GM19193 (cell line): ENCODE results near the gene ADK.

ENCODE experiments used
- POLR2A ChIP-seq: IDR thresholded peaks from 4 replicates; pipeline ENCODE4 v1.6.1; 2011; ENCODE audit not compliant: insufficient read depth, insufficient read length; ENCODE audit errors: extremely low read depth

ADK gene

GRCh38 chr10:74640134-74640921, 489.3 kb downstream of the ADK start:
- TF ChIP-seq POLR2A = no peak

GRCh38 chr10:74641659-74642058, 490.6 kb downstream of the ADK start:
- no peak for TF ChIP-seq POLR2A

GRCh38 chr10:74642901-74643595, 492.0 kb downstream of the ADK start:
- no peak for TF ChIP-seq POLR2A

GRCh38 chr10:74643596-74643975, 492.6 kb downstream of the ADK start:
- TF ChIP-seq POLR2A = no peak

- no peak for TF ChIP-seq POLR2A
Measured at GRCh38 chr10:74644738-74645137, 493.7 kb downstream of the ADK start.

- TF ChIP-seq POLR2A = no peak
Measured at GRCh38 chr10:74645692-74646091, 494.7 kb downstream of the ADK start.

GRCh38 chr10:74650613-74651012, 499.6 kb downstream of the ADK start:
- no peak for TF ChIP-seq POLR2A

- no peak for TF ChIP-seq POLR2A
Measured at GRCh38 chr10:74651565-74651964, 500.5 kb downstream of the ADK start.

GRCh38 chr10:74652664-74653063, 501.6 kb downstream of the ADK start:
- TF ChIP-seq POLR2A = no peak

- no peak for TF ChIP-seq POLR2A
Measured at GRCh38 chr10:74658511-74658910, 507.5 kb downstream of the ADK start.

- no peak for TF ChIP-seq POLR2A
Measured at GRCh38 chr10:74662635-74663034, 511.6 kb downstream of the ADK start.

GRCh38 chr10:74669210-74669609, 518.2 kb downstream of the ADK start:
- TF ChIP-seq POLR2A = no peak

- no peak for TF ChIP-seq POLR2A
Measured at GRCh38 chr10:74671716-74672115, 520.7 kb downstream of the ADK start.

GRCh38 chr10:74672430-74673165, 521.6 kb downstream of the ADK start:
- TF ChIP-seq POLR2A = no peak

GRCh38 chr10:74674927-74675326, 523.9 kb downstream of the ADK start:
- TF ChIP-seq POLR2A = no peak
